Neutrophil (primary cell): Measurements from ENCODE around the gene ARL5C.

Experiments used
- H3K27ac ChIP-seq: fragments of 200-600 bp; sonication (generic); 2 replicates; pipeline ENCODE4 v1.5.1; 2016; ENCODE audit warnings: mild to moderate bottlenecking, moderate library complexity
- H3K27me3 ChIP-seq: fragments of 200-600 bp; sonication (generic); 2 replicates; pipeline ENCODE4 v1.6.0; 2016; ENCODE audit warnings: mild to moderate bottlenecking
- H3K36me3 ChIP-seq: fragments of 200-600 bp; sonication (generic); 2 replicates; pipeline ENCODE4 v1.5.1; 2017
- H3K4me1 ChIP-seq, 2 experiments: fragments of 200-600 bp in 1 of 2; sonication (generic) in 1 of 2; 1 replicate in 1 of 2; 2 replicates in 1 of 2; pipeline versions ENCODE4 v1.5.1 to v1.6.1; 2013 to 2016; ENCODE audit warnings: low read depth in 1 of 2, low read length in 1 of 2, mild to moderate bottlenecking in 1 of 2, moderate library complexity in 1 of 2; ENCODE audit not compliant: control insufficient read depth in 1 of 2, insufficient read depth in 1 of 2
- H3K4me3 ChIP-seq, 2 experiments: fragments of 200-600 bp in 1 of 2; sonication (generic) in 1 of 2; 1 replicate in 1 of 2; 2 replicates in 1 of 2; pipeline ENCODE4 v1.5.1; 2013 to 2016; ENCODE audit warnings: low read depth in 1 of 2, low read length in 1 of 2, mild to moderate bottlenecking in 1 of 2, moderate library complexity in 1 of 2
- H3K9me3 ChIP-seq: fragments of 200-600 bp; sonication (generic); 2 replicates; pipeline ENCODE4 v1.5.1; 2016
- TF ChIP-seq, protein P1 (sequence below): fragments of 200-600 bp; sonication (generic); IDR thresholded peaks from 2 replicates; pipeline ENCODE4 v1.5.1; 2016; ENCODE audit warnings: antibody characterized with exemption

The ARL5C gene

DNA sequence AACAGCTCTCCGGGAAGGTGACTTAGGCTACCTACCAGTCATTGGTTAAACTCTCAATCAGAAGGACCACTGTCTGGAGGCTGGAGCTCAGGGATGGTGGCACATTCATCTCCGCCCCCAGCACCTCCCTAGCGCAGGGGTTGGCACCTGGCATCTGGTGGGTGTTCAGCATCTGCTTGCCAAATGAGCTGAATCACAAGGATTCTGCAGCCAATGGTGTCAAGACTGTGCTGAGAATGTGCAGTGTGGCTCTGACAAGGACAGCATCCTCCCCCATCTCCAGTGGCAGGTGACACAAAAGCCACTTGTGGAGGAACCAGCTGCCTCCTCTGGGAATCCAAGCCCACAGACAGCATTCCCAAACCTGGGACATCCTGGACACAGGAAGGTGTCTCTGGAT, 49.7 kb downstream of the ARL5C start:
- H3K9me3 ChIP-seq, result no peaks in the 10 kb centered on the region
- peaks cover 10% of the 10 kb centered on the region for H3K27me3 ChIP-seq
- no peaks in the 10 kb centered on the region for H3K36me3 ChIP-seq
- H3K4me3 ChIP-seq, result no peak overlapping the region
- TF ChIP-seq, protein P1, sequence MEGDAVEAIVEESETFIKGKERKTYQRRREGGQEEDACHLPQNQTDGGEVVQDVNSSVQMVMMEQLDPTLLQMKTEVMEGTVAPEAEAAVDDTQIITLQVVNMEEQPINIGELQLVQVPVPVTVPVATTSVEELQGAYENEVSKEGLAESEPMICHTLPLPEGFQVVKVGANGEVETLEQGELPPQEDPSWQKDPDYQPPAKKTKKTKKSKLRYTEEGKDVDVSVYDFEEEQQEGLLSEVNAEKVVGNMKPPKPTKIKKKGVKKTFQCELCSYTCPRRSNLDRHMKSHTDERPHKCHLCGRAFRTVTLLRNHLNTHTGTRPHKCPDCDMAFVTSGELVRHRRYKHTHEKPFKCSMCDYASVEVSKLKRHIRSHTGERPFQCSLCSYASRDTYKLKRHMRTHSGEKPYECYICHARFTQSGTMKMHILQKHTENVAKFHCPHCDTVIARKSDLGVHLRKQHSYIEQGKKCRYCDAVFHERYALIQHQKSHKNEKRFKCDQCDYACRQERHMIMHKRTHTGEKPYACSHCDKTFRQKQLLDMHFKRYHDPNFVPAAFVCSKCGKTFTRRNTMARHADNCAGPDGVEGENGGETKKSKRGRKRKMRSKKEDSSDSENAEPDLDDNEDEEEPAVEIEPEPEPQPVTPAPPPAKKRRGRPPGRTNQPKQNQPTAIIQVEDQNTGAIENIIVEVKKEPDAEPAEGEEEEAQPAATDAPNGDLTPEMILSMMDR, result no peak
- no peak overlapping the region for H3K27ac ChIP-seq
- no peaks in the 10 kb centered on the region for H3K4me1 ChIP-seq

DNA sequence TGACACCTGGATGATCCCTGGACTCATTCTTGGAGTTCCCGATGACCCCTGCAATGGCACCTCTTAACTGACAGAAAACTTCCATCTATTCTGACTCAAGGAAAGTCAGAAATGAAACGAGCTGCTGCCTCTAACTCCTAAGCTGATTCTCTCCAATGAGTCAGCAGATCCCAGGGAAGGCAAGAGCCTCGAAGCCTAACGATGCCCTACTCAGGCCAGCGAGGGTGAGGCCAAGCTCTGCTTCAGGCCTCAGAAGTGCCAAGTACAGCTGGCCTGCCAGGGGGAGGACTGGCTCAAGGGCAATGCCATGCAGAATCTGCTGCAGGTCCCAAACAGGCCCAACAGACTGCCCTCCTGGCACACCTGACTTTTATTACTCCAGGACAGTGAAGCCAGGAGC, 50.8 kb downstream of the ARL5C start:
- no peaks in the 10 kb centered on the region for H3K4me1 ChIP-seq
- no peak overlapping the region for H3K27ac ChIP-seq
- no peaks in the 10 kb centered on the region for H3K9me3 ChIP-seq
- no peaks in the 10 kb centered on the region for H3K36me3 ChIP-seq
- TF ChIP-seq, protein P1, result no peak
- H3K27me3 ChIP-seq, result peaks cover 13% of the 10 kb centered on the region
- H3K4me3 ChIP-seq, result no peak overlapping the region

DNA sequence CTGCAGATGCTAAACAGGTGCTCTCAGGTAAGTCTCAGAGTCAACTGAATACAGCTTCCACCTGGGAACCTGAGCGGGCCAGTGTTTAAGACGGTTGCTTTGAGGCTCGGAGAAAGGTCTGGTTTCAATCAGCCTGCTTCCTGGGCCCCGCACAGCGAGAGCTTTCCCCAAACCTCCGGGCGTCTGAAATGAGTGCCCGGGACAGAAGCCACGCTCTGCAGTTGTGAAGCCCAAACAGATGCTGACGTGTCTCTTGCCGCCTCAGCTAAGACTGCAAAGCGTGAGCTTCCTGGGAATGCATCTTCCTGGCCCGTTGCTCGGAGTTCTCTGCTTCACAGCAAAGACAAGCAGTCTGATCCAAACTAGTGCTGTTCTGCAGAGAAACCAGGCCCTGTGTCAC, 51.2 kb downstream of the ARL5C start:
- H3K4me3 ChIP-seq, result no peak overlapping the region
- peaks cover 13% of the 10 kb centered on the region for H3K27me3 ChIP-seq
- no peaks in the 10 kb centered on the region for H3K4me1 ChIP-seq
- H3K27ac ChIP-seq, result no peak overlapping the region
- H3K36me3 ChIP-seq, result no peaks in the 10 kb centered on the region
- TF ChIP-seq, protein P1, result no peak
- H3K9me3 ChIP-seq, result no peaks in the 10 kb centered on the region

DNA sequence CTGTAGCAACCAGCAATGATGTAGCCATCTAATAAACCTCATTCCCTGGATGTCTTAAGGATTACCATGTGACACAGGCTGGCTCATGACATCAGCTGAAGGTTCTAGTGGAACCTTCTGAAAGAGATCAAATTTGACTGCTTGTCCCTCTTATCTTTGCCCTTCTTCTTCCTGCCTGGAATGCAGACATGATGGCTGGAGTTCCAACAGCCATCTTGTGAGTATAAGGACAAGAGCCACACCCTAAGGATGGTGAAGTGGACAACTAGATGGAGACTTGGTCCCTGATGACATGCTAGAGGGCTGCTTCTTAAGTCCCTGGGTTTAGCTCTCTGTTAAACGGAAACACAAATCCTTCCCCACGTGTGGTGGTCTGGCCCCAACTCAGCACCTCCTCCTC, 52.1 kb downstream of the ARL5C start:
- Histone ChIP-seq H3K27me3 (peaks cover 16% of the 10 kb centered on the region), H3K36me3 (no peaks in the 10 kb centered on the region), H3K4me1 (no peaks in the 10 kb centered on the region), H3K9me3 (no peaks in the 10 kb centered on the region), H3K4me3 (no peak overlapping the region), H3K27ac (no peak overlapping the region)
- TF ChIP-seq, protein P1, result no peak

DNA sequence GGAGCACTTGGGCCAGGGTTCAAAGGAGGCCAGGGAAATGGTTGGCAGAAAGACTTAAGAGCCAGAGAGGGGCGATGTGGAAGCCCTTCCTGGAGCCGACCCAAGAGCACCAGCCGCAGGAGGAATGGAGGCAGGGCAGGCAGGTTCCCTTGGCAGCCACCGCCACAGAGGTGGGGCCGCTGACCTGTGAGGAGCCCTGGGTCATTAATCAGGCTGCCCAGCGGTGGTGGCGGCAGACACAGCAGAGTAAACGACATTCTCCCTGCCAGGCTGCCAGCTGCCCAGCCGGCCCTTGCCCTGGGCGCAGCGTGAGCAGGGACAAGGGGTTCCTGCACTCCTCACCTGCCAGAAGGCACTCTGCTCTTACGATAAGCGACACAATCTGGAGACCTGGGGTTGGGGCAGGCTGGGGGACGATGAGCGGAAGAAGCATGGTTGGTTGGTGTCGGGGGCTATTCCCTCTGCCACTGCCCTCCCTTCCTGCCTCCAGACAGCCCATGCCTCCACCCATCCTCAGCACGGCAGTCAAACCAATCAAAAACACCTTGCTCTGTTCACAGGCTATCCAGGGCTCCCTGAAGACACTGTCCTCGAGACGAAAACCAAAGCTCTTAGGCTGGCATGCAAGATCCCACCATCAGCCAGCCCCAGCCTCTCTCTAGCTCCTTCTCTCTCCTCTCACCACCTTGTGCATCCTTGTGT, 55.4 kb downstream of the ARL5C start:
- TF ChIP-seq, protein P1, result no peak
- Histone ChIP-seq H3K4me3 (no peak overlapping the region), H3K9me3 (no peaks in the 10 kb centered on the region), H3K36me3 (no peaks in the 10 kb centered on the region), H3K27me3 (peaks cover 33% of the 10 kb centered on the region), H3K4me1 (no peaks in the 10 kb centered on the region), H3K27ac (no peak overlapping the region)
